Glutamatergic neuron (in vitro differentiated cells): ENCODE measurements around the gene TRPC3. TPM values are rescaled to one million over a fixed set of nuclear protein-coding genes. Genes with fewer than 3 reads are reported as not detected.

Source experiments
- DNase-seq: peaks from one replicate; pipeline ENCODE4 v3.0.0; 2022
- H3K27ac Mint-ChIP-seq: one replicate; pipeline ENCODE4 v1.8.0; 2020; ENCODE audit warnings: mild to moderate bottlenecking, mixed read lengths, inconsistent platforms; ENCODE audit not compliant: unreplicated experiment
- H3K27me3 Mint-ChIP-seq: one replicate; pipeline ENCODE4 v1.8.0; 2020; ENCODE audit warnings: mild to moderate bottlenecking, moderate library complexity, mixed read lengths, inconsistent platforms; ENCODE audit not compliant: unreplicated experiment
- H3K36me3 Mint-ChIP-seq: one replicate; pipeline ENCODE4 v1.8.0; 2020; ENCODE audit warnings: mild to moderate bottlenecking, mixed read lengths, inconsistent platforms; ENCODE audit not compliant: unreplicated experiment
- H3K4me1 Mint-ChIP-seq: one replicate; pipeline ENCODE4 v1.8.0; 2020; ENCODE audit warnings: mild to moderate bottlenecking, low read depth, mixed read lengths, inconsistent platforms; ENCODE audit not compliant: unreplicated experiment
- H3K4me3 Mint-ChIP-seq: one replicate; pipeline ENCODE4 v1.8.0; 2020; ENCODE audit warnings: mild to moderate bottlenecking, mixed read lengths, inconsistent platforms; ENCODE audit not compliant: unreplicated experiment
- H3K9me3 Mint-ChIP-seq: one replicate; pipeline ENCODE4 v1.8.0; 2020; ENCODE audit warnings: mild to moderate bottlenecking, moderate library complexity, mixed read lengths, inconsistent platforms; ENCODE audit not compliant: unreplicated experiment
- CTCF ChIP-seq: fragments of 200-600 bp; sonication (generic); IDR thresholded peaks from one replicate; pipeline ENCODE4 v1.5.0; 2021; ENCODE audit not compliant: partially characterized antibody, unreplicated experiment
- total RNA-seq: library from RNA; stranded (reverse); fragmentation: NEBNext Ultra II Directional; extraction: Animal tissue kit (Norgen Biotek cat#: 25700); gene quantifications from one replicate; pipeline ENCODE4 v1.2.1, GENCODE V29; 2021; ENCODE audit not compliant: unreplicated experiment

TRPC3 gene
- total RNA-seq, 1 donor from 2014 or later: 0.66 TPM

DNA sequence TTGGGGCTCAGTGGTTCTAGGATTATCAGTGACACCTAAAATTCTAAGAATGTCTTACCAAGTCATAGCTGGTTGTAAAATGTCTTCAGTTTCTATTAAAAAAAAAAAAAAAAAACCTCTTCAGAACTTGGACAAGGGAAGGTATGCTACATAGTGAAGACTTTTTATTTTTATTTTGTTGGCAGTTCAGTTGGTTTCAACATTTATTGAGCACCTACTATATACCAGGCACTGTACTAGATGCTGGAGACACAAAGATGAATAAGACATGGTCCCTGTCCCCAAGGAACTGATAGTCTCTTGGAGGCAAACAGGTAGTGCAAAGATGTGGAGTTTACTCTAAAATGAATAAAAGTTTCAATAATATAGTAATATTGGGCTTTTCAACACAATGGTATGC lies 72.7 kb downstream of the TRPC3 start:
- Mint-ChIP-seq H3K9me3 (no peaks in the 10 kb centered on the region), H3K36me3 (no peaks in the 10 kb centered on the region), H3K4me3 (no peak overlapping the region)

DNA sequence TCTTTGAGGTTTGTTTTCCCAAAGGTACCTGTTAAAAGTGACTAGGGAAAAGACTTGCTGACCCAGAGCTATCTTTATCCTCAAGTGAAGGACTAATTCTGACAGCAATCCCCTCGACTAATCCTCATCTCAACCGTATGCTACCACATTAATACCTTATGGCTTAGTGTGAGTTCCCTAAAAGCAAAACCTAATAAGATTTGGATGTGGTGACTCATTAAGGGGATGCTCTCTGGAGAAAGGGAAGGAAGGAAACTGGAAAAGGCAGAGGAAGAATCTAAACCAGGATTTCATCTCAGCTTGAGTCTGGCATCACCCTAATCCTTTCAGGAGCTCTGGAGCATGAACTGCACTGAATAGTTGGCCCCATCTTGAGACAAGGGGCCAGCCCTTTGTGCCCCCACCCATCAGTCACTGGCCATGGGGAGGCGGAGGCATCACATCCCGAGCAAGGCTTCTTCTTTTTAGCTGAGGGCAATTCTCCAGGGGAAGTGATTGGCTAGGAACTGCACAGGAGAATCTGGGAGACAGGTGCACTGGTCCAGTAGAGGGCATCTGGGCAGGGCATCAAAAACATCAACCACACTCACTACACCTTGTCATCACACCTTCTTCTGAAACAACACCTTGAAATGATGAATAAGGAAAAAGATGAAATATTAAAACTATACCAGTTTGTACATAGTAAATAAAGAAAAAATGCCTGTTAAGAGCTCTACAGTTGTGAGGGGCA lies 74.7 kb downstream of the TRPC3 start:
- DNase-seq: peak; percentile 14
- H3K36me3 Mint-ChIP-seq: no peaks in the 10 kb centered on the region
- no peaks in the 10 kb centered on the region for H3K27me3 Mint-ChIP-seq
- no peaks in the 10 kb centered on the region for H3K9me3 Mint-ChIP-seq
- no peak overlapping the region for H3K4me3 Mint-ChIP-seq
- no peaks in the 10 kb centered on the region for H3K4me1 Mint-ChIP-seq
- TF ChIP-seq CTCF: no peak
- H3K27ac Mint-ChIP-seq: no peak overlapping the region

More for the DNA sequence above, 72.7 kb downstream of the TRPC3 start:
- Mint-ChIP-seq H3K27ac (no peak overlapping the region), H3K27me3 (no peaks in the 10 kb centered on the region), H3K4me1 (no peaks in the 10 kb centered on the region)
- TF ChIP-seq CTCF: no peak
- no peak for DNase-seq

DNA sequence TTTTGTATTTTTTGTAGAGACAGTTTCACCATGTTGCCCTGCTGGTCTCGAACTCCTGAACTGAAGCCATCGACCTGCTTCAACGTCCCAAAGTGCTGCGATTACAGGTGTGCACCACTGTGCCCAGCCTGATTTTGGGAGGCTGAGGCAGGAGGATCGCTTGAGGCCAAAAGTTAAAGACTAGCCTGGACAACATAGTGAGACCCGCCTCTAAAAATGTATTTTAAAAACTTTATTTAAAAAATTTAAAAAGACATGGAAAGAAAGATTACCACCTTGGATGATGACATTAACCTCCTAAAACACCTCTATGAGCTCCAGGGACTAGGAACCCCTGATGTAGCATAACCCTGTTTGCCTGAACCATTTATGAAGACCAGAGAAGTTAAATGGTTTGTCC lies 75.8 kb downstream of the TRPC3 start:
- TF ChIP-seq CTCF: no peak
- Mint-ChIP-seq H3K27ac (no peak overlapping the region), H3K4me3 (no peak overlapping the region), H3K9me3 (peaks cover 4% of the 10 kb centered on the region), H3K27me3 (no peaks in the 10 kb centered on the region), H3K36me3 (no peaks in the 10 kb centered on the region), H3K4me1 (no peaks in the 10 kb centered on the region)
- no peak for DNase-seq

- no peak for DNase-seq
- Mint-ChIP-seq H3K9me3 (peaks cover 5% of the 10 kb centered on the region), H3K4me1 (no peaks in the 10 kb centered on the region), H3K36me3 (no peaks in the 10 kb centered on the region), H3K27ac (no peak overlapping the region), H3K4me3 (no peak overlapping the region), H3K27me3 (no peaks in the 10 kb centered on the region)
- TF ChIP-seq CTCF: no peak
Observed at GRCh38 chr4:121875652-121876051, 76.2 kb downstream of the TRPC3 start.

DNA sequence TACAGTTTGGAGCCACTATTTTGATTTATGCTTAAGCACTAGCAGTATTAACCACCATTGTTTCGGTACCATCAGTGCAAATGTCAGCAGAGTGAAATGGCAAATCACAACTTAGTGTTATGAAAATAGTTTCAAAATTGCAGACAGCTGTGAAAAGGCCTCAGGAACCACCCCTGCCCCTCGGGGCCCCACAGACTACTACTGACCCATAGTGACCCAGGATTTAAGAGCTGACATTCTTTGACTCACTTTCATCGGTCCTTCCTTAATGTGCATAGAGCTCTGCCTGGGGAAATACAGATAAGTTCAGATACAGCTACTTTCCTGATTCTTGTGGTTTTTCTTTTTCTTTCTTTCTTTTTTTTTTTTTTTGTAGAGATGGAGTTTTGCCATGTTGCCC lies 78.3 kb downstream of the TRPC3 start:
- TF ChIP-seq CTCF: no peak
- Mint-ChIP-seq H3K36me3 (no peaks in the 10 kb centered on the region), H3K4me3 (no peak overlapping the region), H3K9me3 (peaks cover 6% of the 10 kb centered on the region), H3K4me1 (peaks cover 5% of the 10 kb centered on the region), H3K27ac (no peak overlapping the region), H3K27me3 (no peaks in the 10 kb centered on the region)
- no peak for DNase-seq
